HG03521 (cell line): ENCODE data around the gene NNAT.
"Not testable (repeated sequence)": the region's sequence is repeated elsewhere in the genome, so short reads cannot be mapped to it uniquely, and the experiment has no call there.

Experiments
- ATAC-seq: cut with Tn5 transposase; IDR thresholded peaks from one replicate; pipeline ENCODE4 v1.9.1; 2021; ENCODE audit warnings: mild to moderate bottlenecking, moderate library complexity; ENCODE audit not compliant: unreplicated experiment

NNAT gene

DNA sequence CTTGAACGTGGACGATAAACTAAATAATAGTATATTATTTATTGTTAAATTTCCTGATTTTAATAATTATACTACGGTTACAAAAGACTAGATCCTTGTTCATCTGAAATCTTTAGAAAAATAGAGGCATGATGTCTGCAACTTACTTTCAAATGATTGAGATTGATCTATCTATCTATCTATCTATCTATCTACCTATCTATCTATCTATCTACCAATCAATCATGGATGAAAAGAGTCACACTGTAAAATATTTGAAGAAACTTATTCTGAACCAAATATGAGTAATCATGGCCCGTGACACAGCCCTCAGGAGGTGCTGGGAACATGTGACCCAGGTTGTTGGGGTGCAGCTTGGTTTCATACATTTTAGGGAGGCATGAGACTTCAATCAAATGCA is 18.4 kb downstream of the NNAT start:
- no peak for ATAC-seq

DNA sequence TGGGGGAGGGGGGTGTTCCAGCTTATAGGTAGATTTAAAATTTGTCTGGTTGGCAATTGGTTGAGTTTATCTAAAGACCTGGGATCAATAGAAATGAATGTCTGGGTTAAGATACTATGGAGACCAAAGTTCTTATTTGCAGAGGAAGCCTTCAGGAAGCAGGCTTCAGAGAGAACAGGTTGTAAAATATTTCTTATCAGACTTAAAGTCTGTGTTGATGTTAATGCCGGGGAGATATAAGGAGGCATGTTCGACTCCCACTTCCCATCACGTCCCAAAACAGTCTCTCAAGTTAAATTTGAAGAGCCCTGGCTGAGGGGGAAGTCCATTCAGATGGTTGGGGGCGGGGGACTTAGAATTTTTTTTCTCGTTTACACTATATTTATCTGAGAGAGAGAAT is 19.0 kb downstream of the NNAT start:
- no peak for ATAC-seq

DNA sequence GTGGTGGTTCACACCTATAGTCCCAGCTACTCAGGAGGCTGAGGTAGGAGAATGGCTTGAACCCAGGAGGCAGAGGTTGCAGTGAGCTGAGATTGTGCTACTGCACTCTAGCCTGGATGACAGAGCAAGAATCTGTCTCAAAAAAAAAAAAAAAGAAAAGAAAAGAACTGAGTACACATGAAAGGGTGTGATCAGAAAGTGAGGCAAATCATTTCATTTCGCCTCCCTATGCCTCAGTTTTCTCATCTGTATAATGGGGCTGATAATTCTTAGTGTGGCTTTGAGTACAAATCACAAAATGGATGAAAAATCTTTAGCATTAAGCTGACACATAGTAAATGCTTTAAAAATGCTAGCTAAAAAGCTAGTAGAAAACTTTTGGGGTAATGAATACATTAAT is 19.8 kb downstream of the NNAT start:
- ATAC-seq: not testable (repeated sequence)

DNA sequence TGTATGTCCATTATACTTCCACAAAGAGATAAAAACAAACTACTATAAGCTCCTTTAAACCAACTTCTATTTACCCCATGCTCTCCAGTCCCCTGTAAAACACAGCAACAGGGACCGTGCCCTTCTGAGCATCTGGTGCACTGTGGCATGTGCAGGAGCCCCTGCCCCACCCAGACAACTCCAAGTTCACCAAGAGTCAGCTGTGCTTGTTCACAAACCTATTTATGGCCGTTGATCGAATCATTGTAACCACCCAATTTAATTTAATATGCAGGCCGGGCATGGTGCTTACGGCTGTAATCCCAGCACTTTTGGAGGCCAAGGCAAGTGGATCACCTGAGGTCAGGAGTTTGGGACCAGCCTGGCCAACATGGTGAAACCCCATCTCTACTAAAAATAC is 20.3 kb downstream of the NNAT start:
- no peak for ATAC-seq

DNA sequence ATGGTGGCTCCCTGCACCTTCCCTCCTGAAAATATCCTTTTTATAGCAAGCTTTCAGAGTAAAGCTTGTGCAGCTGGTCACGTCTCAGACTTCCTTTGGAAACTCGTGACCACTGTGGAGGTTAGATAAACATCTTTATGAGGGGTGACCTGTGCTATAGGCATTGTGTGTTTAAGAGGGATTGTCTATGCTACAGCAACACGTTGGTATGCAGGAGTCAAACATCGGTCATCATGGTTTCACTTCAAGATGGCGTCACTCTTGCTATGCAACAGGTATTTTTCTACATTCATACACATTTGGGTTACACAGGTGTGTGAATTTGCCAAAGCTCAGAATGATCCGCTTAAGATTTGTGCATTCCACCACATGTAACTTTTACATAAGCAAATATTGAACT is 21.2 kb downstream of the NNAT start:
- no peak for ATAC-seq

DNA sequence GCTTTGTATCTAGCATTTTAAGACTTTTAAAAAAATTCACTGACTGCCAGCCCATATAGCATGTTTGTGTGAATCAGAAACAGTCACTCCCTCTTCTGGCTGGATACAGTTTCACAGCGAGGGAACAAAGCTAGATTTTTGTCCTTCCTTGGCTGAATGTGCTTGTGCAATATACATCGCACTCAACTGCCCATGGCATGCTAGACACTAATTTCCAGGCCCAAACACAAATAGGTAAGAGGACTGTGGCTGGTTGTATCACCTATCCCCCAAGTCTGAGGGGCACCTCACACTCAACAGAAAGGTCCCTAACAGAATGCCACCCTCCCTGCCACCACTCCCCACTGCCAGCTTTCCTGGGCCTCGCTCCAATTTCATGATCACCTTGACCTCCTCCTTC is 22.8 kb downstream of the NNAT start:
- no peak for ATAC-seq

DNA sequence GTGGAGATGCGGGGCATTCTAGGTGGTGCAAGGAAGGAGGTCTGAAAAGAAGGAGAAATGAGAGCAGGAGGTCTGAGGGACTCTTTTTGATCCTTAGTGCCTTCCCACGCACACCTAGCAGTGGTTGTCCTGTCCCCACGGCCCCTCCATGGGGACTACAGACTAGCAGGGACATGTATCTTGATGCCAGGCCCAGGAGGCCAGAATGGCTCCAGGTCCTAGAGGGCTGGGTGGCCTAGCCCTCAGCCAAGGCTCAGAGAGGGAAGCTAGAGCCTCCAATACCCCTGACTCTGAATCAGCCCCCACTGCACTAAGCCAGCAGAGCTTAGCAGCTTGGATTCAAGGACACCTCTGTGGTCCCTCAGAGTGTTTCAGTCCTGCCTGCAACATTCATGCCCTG is 23.3 kb downstream of the NNAT start:
- ATAC-seq: no peak

DNA sequence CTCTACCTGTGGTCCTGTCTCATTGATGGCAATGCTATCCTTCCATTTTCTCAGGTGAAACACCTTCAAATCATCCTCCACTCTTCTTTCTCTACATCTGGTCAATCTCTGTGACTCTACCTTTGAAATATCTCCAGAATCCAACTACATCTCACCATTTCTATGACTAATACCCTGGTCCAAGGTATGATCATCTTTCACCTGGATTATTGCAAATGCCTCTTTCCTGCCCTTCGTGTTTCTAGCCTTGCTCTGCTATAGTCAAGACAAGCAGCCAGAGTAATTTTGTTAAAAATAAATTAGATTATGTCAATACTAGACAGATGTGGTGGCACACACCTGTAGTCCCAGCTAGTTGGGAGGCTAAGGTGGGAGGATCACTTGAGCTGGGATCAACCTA is 24.5 kb downstream of the NNAT start:
- no peak for ATAC-seq

DNA sequence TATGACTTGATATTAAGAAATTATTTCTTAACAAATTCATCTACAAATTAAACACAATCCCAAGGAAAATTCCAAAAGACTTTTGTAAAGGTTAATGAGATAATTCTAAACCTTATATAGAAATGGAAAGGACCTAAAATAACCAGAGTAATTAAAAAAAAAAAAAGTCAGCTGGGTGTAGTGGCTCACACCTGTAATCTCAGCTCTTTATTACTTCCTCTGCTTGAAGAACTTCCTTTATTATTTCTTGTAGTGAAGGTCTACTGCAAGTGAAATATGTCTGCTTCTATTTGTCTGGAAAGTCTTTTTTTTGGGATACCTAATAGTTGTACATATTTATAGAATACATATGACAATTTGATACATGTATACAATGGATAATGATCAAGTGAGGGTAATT is 26.9 kb downstream of the NNAT start:
- ATAC-seq: no peak

DNA sequence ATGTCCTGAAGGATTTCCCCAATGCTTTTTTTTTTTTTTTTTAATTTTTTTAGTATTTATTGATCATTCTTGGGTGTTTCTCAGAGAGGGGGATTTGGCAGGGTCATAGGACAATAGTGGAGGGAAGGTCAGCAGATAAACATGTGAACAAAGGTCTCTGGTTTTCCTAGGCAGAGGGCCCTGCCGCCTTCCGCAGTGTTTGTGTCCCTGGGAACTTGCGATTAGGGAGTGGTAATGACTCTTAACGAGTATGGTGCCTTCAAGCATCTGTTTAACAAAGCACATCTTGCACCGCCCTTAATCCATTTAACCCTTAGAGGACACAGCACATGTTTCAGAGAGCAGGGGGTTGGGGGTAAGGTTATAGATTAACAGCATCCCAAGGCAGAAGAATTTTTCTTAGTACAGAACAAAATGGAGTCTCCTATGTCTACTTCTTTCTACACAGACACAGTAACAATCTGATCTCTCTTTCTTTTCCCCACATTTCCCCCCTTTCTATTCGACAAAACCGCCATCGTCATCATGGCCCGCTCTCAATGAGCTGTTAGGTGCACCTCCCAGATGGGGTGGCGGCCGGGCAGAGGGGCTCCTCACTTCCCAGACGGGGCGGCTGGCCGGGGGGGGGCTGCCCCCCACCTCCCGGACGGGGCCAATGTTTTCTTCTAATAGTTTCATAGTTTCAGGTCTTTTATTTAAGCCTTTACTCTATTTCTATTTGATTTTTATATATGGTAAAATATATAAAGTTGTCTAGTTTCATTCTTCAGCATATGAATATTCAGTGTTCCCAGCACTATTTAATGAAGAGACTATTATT is 29.3 kb downstream of the NNAT start:
- ATAC-seq: not testable (repeated sequence)

DNA sequence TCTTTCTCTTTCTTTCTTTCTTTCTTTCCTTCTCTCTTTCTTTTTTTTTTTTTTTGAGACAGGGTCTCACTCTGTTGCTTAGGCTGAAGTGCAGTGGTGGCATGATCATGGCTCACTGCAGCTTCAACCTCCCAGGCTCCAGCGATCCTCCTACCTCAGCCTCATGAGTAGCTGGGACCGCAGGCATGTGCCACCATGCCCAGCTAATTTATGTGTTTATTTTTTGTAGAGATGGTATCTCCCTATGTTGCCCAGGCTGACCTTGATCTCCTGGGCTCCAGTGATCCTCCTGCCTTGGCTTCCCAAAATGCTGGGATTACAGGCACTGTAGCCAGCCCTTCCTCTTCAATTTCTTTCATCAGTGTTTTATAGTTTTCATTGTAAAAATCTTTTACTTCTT is 30.6 kb downstream of the NNAT start:
- ATAC-seq: not testable (repeated sequence)

DNA sequence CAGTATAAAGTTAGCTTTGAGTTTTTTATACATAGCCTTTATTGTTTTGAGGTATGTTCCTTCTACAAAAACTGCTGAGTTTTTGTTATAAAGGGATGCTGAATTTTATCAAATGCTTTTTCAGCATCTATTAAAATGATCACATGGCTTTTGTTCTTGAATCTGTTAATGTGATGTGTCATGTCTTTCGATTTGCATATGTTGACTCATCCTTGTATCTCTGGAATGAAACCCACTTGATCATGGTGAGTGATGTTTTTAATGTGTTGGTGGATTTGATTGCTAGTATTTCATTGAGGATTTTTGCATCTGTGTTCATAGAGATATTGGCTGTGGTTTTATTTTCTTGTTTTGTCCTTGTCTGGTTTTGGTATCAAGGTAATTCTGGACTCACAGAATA is 31.4 kb downstream of the NNAT start:
- no peak for ATAC-seq

DNA sequence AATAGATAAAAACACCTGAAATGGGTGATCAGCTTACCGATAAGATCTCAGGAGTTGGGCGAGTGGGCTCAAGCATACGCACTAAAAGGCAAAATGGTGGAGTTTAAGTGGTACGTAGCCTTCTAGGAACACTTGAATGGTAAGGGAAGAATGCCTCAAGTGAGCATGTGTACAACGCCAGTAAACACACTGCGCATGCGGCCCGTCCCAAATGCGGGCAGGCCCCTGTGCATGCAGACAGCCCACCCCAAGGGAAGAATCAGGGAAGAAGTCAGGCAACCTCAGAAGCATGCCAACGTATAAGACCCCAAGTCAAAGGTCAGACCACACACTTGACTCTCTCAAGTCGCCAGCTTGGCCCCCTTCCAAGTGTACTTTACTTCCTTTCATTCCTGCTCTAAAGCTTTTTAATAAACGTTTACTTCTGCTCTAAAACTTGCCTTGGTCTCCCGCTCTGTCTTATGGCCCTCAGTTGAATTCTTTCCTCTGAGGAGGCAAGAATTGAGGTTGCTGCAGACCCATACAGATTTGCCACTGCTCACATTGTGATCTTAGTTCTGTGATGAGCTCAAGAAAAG is 33.8 kb downstream of the NNAT start:
- ATAC-seq: not testable (repeated sequence)

DNA sequence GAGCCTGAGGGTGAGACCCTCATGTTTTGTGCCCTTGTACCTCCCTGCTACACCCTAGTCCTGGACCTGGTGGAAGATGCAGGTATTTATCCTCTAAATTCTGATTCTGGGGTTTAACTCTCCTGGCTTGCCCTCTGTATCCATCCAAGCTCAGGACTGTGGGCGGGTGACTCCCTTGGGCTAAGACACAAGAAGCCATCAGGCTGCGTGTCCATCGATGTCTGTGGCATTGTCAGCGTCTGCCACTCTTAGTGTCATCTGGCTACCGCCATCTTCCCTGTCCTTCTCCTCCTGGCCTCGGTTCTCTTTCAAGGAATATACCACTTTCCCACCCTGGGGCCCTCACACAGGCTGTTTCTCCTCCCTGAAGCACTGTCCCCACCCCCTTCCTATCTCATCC is 35.5 kb downstream of the NNAT start:
- no peak for ATAC-seq

DNA sequence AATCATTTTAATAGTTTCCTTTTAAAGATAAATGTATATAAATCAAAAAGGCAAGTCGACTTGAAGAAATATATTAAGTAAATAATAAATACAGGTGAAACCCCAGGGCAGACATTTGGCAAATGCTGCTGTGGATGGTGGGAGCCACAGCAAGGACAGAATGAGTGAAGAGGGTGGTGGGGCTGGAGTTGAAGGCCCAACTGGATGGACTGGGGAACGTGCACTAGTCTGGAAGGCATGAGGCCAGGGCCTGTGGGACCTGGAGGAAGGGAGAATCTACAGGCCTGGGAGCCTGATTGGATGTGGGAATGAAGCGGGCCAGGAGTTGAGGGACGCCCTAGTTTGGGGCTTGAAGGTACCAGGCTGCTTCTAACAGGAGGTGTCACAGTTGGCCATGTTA is 37.3 kb downstream of the NNAT start:
- no peak for ATAC-seq

DNA sequence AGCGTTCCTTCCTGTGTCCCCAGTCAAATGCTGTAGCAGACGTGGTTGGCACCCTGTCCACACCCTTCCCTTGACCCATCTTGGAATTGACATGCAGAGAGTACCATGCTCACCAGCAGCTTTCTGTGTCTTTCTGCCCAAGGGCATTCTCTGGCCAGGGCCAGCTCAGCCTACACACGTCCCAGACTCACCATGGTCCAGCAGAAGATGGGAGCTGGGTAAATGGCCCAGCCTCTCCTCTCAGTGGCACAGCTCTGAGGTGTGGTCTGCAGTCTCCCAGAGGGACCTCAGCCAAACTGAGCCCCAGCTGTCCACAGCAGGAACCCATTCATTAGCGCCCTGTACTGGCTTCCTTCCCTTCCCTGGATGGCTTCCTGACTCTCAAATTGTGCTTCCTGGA is 37.7 kb downstream of the NNAT start:
- no peak for ATAC-seq

DNA sequence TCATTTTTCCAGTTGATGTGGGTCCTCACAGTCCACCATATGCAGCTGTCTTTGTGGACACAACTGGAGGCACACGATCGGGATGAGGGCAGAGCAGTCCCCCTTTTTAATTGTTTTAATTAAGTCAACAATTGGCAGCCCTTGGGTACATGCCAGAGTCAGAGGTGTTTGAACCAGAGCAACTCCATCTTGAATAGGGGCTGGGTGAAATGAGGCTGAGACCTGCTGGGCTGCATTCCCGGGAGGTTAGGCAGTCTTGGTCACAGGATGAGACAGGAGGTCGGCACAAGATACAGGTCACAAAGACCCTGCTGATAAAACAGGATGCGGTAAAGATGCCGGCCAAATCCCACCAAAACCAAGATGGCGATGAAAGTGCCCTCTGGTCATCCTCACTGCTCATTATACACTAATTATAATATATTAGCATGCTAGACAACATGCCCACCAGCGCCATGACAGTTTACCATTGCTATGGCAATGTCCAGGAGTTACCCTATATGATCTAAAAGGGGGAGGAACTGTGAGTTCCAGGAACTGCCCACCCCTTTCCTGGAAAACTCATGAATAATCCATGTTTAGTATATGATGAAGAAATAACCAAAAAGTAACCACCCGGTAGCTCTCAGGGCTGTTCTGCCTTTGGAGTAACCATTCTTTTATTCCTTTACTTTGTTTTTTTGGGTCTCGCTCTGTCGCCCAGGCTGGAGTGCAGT is 38.4 kb downstream of the NNAT start:
- ATAC-seq: no peak

DNA sequence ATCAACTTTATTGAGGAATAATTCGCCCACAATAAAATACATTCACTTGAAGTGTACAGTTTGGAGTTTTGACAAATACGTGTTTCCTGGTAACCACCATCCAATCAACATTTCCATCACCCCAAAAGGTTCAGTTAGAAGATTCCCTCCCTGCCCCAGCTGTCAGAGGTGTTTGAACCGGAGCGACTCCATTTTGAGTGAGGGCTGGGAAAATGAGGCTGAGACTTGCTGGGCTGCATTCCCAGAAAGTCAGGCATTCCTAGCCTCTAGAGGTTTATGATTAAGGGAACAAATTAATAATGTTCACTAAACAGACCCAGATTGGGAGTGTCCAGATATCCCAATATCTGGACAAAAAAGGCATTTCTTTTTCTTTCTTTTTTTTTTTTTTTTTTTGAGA is 39.6 kb downstream of the NNAT start:
- ATAC-seq: no peak

DNA sequence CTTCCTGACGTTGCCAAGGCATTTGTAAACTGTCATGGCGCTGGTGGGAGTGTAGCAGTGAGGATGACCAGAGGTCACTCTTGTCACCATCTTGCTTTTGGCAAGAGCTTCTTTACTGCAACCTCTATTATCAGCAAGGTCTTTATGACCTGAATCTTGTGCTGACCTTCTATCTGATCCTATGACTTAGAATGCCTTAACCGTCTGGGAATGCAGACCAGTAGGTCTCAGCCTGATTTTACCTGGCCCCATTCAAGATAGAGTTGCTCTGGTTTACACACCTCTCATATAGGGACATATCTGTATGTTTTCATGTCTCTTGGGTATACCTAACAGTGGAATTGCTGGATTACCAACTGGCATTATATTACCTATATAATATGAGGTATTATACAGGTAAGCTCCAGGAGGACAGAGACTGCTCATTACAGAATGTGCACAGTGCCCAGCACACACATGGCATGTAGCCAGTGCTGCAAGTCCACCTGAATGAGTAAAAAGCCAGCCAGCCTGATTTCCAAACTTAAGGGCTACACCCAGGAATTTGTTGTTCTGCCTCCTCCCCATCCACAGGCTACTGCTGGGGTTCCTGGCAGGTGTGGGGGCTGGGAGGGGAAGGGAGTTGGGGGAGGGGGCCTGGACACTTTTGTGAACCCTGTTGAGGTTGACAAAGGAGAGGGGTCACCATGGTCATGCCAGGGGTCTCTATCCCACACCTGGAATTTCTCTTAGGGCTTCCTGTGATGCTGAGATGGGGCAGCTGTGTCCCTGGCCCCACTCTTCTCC is 41.8 kb downstream of the NNAT start:
- ATAC-seq: no peak

DNA sequence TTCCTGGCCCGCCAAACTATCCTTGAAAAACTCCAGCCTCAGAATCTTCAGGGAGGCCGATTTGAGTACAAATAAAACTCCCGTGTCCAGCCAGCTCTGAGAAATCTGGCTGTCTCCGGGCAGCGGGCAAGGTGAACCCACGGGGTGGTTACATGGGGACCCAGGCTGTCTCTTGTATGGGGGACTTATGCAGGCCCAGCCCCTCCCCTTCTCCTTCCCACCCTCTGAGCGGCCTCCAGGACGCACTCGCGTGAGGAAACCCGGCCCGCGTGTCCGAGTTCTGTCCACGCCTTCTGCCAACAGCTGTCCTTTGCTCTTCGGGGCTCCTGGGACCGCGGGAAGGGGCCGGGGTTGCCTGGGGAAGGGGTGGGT is 43.0 kb downstream of the NNAT start:
- no peak for ATAC-seq

DNA sequence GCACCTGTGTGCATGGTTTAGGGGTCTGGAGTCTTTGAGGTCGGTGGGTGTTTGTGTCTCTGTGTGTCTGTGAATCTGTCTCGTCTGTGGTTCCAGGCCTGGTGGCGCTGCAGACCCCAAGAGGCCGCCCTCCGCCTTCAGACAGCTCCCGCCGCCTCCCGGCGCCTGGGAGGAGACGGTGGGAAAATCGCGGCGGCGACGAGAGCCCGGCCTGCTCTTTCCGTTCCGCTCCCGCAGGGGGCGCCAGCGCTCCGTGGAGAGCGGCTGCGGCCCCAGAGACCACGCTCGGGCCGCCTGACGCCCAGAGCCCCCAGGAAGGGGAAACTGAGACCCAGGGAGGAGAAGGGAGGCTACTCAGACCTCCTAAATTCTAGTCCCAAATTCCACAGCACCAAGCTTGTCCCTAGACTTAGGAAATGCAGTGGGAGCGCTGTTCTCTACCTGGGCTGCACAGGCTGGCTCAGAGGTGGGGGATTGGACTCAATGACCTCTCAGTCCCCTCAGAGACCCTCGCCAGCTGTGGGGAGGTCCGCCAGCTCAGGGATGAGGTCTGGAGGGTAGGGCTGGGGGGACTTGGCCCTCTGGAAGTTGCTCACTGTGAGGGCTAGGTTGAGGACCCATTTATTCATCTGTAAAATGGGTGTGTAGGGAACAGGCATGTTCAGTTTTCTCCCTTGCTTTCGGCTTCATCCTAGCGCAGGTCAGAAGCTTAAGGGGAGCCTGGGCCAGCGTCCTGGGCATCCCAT is 43.5 kb downstream of the NNAT start:
- ATAC-seq: no peak
